PC-9 (cell line): ENCODE data around the gene HELZ2. TPM values are rescaled to one million over a fixed set of nuclear protein-coding genes. Genes with fewer than 3 reads are reported as not detected.
"Not testable (repeated sequence)": the region's sequence is repeated elsewhere in the genome, so short reads cannot be mapped to it uniquely, and the experiment has no call there.

Source experiments
- BruUV-seq: library from RNA; stranded (reverse); fragments of 400-500 nt; replicated peaks from 2 replicates; lab custom pipeline; 2021; lab: Mats Ljungman, UMichigan
- CTCF ChIA-PET: fragments of 300-600 bp; sonication (Branson Sonifier 250); formaldehyde crosslinking; loops from one replicate; lab custom pipeline; 2022; ENCODE audit warnings: antibody characterized with exemption; lab: Charles Lee
- POLR2A ChIA-PET: fragments of 300-600 bp; sonication (Branson Sonifier 250); formaldehyde crosslinking; loops from one replicate; lab custom pipeline; 2022; ENCODE audit warnings: antibody characterized with exemption; ENCODE audit not compliant: unreplicated experiment; lab: Charles Lee
- DNase-seq, 2 experiments: peaks; one replicate each; pipeline versions ENCODE4 v3.0.0 to v3.0.0-alpha.2; 2015 to 2022; ENCODE audit warnings: mixed read lengths in 1 of 2
- H2AFZ ChIP-seq: fragments of 200-600 bp; sonication (generic); 2 replicates; pipeline ENCODE4 v1.8.1; 2017; ENCODE audit warnings: antibody characterized with exemption
- H3F3A ChIP-seq: fragments of 200-600 bp; sonication (generic); 2 replicates; pipeline ENCODE4 v1.8.1; 2017; ENCODE audit warnings: antibody characterized with exemption, mild to moderate bottlenecking, low read depth; ENCODE audit not compliant: insufficient read depth
- H3K27ac ChIP-seq: fragments of 200-600 bp; sonication (generic); 2 replicates; pipeline ENCODE4 v1.6.1; 2016; ENCODE audit warnings: mixed run types
- H3K27me3 ChIP-seq: fragments of 200-600 bp; sonication (generic); 2 replicates; pipeline ENCODE4 v1.6.1; 2016; ENCODE audit warnings: low read depth, mixed run types; ENCODE audit not compliant: insufficient read depth
- H3K36me3 ChIP-seq: fragments of 200-600 bp; sonication (generic); 2 replicates; pipeline ENCODE4 v1.6.1; 2016; ENCODE audit warnings: low read depth, mixed run types
- H3K4me1 ChIP-seq: fragments of 200-600 bp; sonication (generic); replicated peaks from 2 replicates; pipeline ENCODE4 v1.6.1; 2016; ENCODE audit warnings: mixed run types; ENCODE audit not compliant: insufficient read depth
- H3K4me2 ChIP-seq: fragments of 200-600 bp; sonication (generic); 2 replicates; pipeline ENCODE4 v1.6.1; 2017; ENCODE audit warnings: mixed run types
- H3K4me3 ChIP-seq: fragments of 200-600 bp; sonication (generic); 2 replicates; pipeline ENCODE4 v1.6.1; 2016; ENCODE audit warnings: mixed run types
- H3K79me2 ChIP-seq: fragments of 200-600 bp; sonication (generic); 2 replicates; pipeline ENCODE4 v1.6.1; 2017; ENCODE audit warnings: low read depth, mixed run types
- H3K9me2 ChIP-seq: fragments of 200-600 bp; sonication (generic); 2 replicates; pipeline ENCODE4 v1.8.1; 2017; ENCODE audit warnings: mild to moderate bottlenecking; ENCODE audit not compliant: insufficient read depth
- H3K9me3 ChIP-seq: fragments of 200-600 bp; sonication (generic); 2 replicates; pipeline ENCODE4 v1.8.1; 2016; ENCODE audit warnings: low read depth; ENCODE audit not compliant: insufficient read depth
- H4K20me1 ChIP-seq: fragments of 200-600 bp; sonication (generic); 2 replicates; pipeline ENCODE4 v1.8.1; 2017; ENCODE audit not compliant: insufficient read depth
- CTCF ChIP-seq: fragments of 200-600 bp; sonication (generic); conservative IDR thresholded peaks from 2 replicates; pipeline ENCODE4 v1.6.1; 2017; ENCODE audit warnings: mixed run types, antibody characterized with exemption, mild to moderate bottlenecking, moderate library complexity
- EZH2 ChIP-seq: fragments of 200-600 bp; sonication (generic); IDR thresholded peaks from 2 replicates; pipeline ENCODE4 v1.8.0; 2017; ENCODE audit warnings: antibody characterized with exemption, low read depth
- intact Hi-C: fragments of 100-400 bp; cut with micrococcal nuclease; formaldehyde crosslinking; loops from one replicate; pipeline ENCODE4 v1.10.0; 2022; ENCODE audit not compliant: unreplicated experiment
- total RNA-seq: library from RNA; stranded (reverse); gene quantifications from 2 replicates; pipeline ENCODE4 v1.2.3, GENCODE V29; 2021

Gene HELZ2
- total RNA-seq, 1 experiment from 2014 or later = 33.7 TPM

GRCh38 chr20:63573647-63574131, 350 bp downstream of the HELZ2 start:
- H3K27me3 ChIP-seq = no peaks in the 10 kb centered on the region
- no peak for DNase-seq
- H3K4me3 ChIP-seq = peak overlapping the region; percentile 60
- peak overlapping the region; percentile 72 for H2AFZ ChIP-seq
- ChIA-PET CTCF (interaction anchor here (0.6 to 1.0 kb wide), 2 partner anchors 35 to 68 kb away, joined by 6 to 12 read pairs; no protein-coding TSS in a partner anchor), POLR2A (interaction anchor here (0.5 to 1.0 kb wide), 7 partner anchors 36 to 636 kb away, joined by 3 to 18 read pairs (median 6); partner anchors contain the start of genes GID8, PRPF6 and TCEA2)
- H3K36me3 ChIP-seq = no peaks in the 10 kb centered on the region
- no peak for TF ChIP-seq EZH2
- no peak for TF ChIP-seq CTCF
- no peaks in the 10 kb centered on the region for H3K9me2 ChIP-seq
- H3F3A ChIP-seq = peaks cover 25% of the 10 kb centered on the region
- H3K9me3 ChIP-seq = no peaks in the 10 kb centered on the region
- peak overlapping the region; percentile 85 for H3K4me2 ChIP-seq
- H3K27ac ChIP-seq = no peak overlapping the region
- intact Hi-C loops = no loop called here
- H3K79me2 ChIP-seq = peaks cover 5% of the 10 kb centered on the region; the same call in 1 of the 2 replicates
- no TSS peak for BruUV-seq
- peaks cover 11% of the 10 kb centered on the region for H3K4me1 ChIP-seq
- 0 out of 2 replicates have a peak, but pooled peaks cover 4% of the 10 kb centered on the region for H4K20me1 ChIP-seq

- TSS peak; percentile 68 for BruUV-seq
- Histone ChIP-seq H3K27me3 (no peaks in the 10 kb centered on the region), H3K36me3 (no peaks in the 10 kb centered on the region), H3K4me1 (peaks cover 11% of the 10 kb centered on the region), H3K9me3 (no peaks in the 10 kb centered on the region), H3K9me2 (no peaks in the 10 kb centered on the region), H2AFZ (no peak overlapping the region; the same call in 1 of the 2 replicates), H3K79me2 (peaks cover 5% of the 10 kb centered on the region; the same call in 1 of the 2 replicates), H3F3A (peaks cover 25% of the 10 kb centered on the region), H4K20me1 (0 out of 2 replicates have a peak, but pooled peaks cover 4% of the 10 kb centered on the region), H3K27ac (no peak overlapping the region), H3K4me3 (peak overlapping the region; percentile 60), H3K4me2 (peak overlapping the region; percentile 85)
- intact Hi-C loops = no loop called here
- TF ChIP-seq CTCF (peak; percentile 29; the same call in 1 of the 2 replicates), EZH2 (no peak)
- DNase-seq = no peak
- ChIA-PET POLR2A (interaction anchor here (0.6 kb wide), 1 partner anchor 35 kb away, joined by 3 read pairs; no protein-coding TSS in a partner anchor), CTCF (no interaction called here)
Measured at GRCh38 chr20:63572788-63573646, 1.0 kb downstream of the HELZ2 start.

GRCh38 chr20:63572071-63572787, 1.8 kb downstream of the HELZ2 start:
- intact Hi-C loops = no loop called here
- CTCF ChIA-PET = no interaction called here
- peaks cover 5% of the 10 kb centered on the region; the same call in 1 of the 2 replicates for H3K79me2 ChIP-seq

GRCh38 chr20:63571087-63571478, 3.0 kb downstream of the HELZ2 start:
- DNase-seq, POLR2A ChIA-PET, H3K79me2 ChIP-seq, H3K4me3 ChIP-seq, H3K36me3 ChIP-seq, BruUV-seq, intact Hi-C loops, H3K4me2 ChIP-seq, CTCF ChIA-PET, H3K27ac ChIP-seq, H2AFZ ChIP-seq, H4K20me1 ChIP-seq, H3K9me3 ChIP-seq, H3K27me3 ChIP-seq, H3K9me2 ChIP-seq: not testable (repeated sequence)
- H3F3A ChIP-seq = peaks cover 18% of the 10 kb centered on the region; the same call in 1 of the 2 replicates
- peaks cover 11% of the 10 kb centered on the region for H3K4me1 ChIP-seq

More at GRCh38 chr20:63572071-63572787, 1.8 kb downstream of the HELZ2 start:
- DNase-seq = no peak
- TF ChIP-seq EZH2 = no peak
- no peak for TF ChIP-seq CTCF
- no TSS peak for BruUV-seq
- Histone ChIP-seq H3K27ac (no peak overlapping the region), H3F3A (peaks cover 28% of the 10 kb centered on the region), H3K27me3 (no peaks in the 10 kb centered on the region), H3K9me2 (no peaks in the 10 kb centered on the region), H3K4me1 (peaks cover 11% of the 10 kb centered on the region), H3K36me3 (no peaks in the 10 kb centered on the region), H4K20me1 (0 out of 2 replicates have a peak, but pooled peaks cover 4% of the 10 kb centered on the region), H3K9me3 (no peaks in the 10 kb centered on the region), H2AFZ (no peak overlapping the region), H3K4me3 (no peak overlapping the region), H3K4me2 (no peak overlapping the region)
- POLR2A ChIA-PET = no interaction called here
